ENCODE data around the gene GPATCH8. TPM values are rescaled to one million over a fixed set of nuclear protein-coding genes. Genes with fewer than 3 reads are reported as not detected.

Gene GPATCH8
- total RNA-seq, 1 experiment from 2014 or later, result 33.8 TPM

DNA sequence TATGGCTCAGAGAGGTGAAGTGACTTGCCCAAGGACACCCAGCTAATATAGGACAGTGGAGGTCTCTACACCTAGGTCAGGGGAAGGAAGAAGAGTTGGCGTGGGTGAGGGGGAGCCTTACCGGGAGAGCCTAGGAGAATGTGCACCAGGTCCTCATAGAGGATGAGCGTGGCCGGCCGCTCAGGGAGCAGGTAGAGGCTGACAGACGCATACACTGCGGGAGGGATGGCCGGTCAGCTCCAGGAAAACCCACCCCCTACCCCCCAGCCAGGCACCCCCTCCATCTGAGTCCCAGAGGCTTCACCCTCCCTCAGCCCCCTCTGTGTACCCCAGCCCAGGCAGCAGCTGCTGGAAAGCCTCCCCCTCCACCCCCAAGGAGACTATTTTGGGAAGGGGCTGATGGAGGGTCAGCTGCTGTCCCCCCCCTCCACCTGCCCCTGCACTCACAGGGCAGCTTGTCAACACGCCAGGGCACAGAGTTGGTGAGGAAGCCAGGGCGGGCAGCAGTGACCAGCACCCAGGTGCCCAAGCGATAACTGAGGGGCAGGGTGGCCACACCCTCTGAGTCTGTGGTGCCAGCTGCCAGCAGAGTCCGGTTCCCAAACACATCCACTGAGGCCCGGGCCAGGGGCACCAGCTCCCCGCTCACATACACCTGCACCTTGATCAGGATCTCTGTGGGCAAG lies 143.6 kb downstream of the GPATCH8 start:
- H3K27me3 ChIP-seq (replicated peaks; ENCODE audit: insufficient read depth, low read depth, low read length, poor library complexity), result no peaks in the 10 kb centered on the region
- DNase-seq (ENCODE audit: low spot score), result no peak
- no peak overlapping the region for H3K27ac ChIP-seq (ENCODE audit: low read depth, low read length, poor library complexity, severe bottlenecking)
- intact Hi-C loops (cut with micrococcal nuclease; ENCODE audit: unreplicated experiment), result no loop called here
- BruUV-seq (replicated peaks), result no TSS peak
- no peaks in the 10 kb centered on the region for H3K9me3 ChIP-seq (ENCODE audit: low read depth, low read length, poor library complexity, severe bottlenecking)
- H3K4me1 ChIP-seq (ENCODE audit: insufficient read depth, low read length, poor library complexity, severe bottlenecking), result peaks cover 21% of the 10 kb centered on the region
- no peak for TF ChIP-seq CTCF (conservative IDR thresholded peaks at IDR 0.05; ENCODE audit: low read depth, low read length)
- TF ChIP-seq EZH2 (IDR thresholded peaks at IDR 0.05; ENCODE audit: borderline replicate concordance, low read depth, low read length, poor library complexity, severe bottlenecking), result no peak
- CTCF ChIA-PET, result no interaction called here
- no peaks in the 10 kb centered on the region for H3K36me3 ChIP-seq (ENCODE audit: insufficient read depth, low read length, poor library complexity, severe bottlenecking)
- POLR2A ChIA-PET (ENCODE audit: low non-redundant PET), result no interaction called here
- H3K4me3 ChIP-seq (ENCODE audit: low read depth, low read length, poor library complexity, severe bottlenecking), result no peak overlapping the region

DNA sequence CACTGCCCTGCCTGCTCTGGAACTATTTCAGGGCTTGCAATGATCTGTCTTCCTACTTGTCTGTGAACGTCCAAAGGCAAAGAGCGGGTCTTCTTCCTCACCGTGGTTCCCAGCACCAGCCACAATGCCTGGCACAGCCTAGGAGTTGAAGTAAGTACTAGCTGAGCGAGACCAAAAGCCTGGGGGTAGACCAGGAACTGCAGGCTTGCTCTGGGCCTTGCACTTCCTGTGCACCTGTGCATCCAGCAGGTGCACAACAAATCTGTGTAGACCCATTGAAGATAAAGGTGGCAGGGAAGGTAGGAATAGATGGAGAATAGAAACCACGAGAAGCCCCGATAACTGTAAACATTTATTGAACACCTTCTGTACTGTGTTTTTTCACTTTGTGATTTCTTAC lies 144.2 kb downstream of the GPATCH8 start:
- TF ChIP-seq CTCF (conservative IDR thresholded peaks at IDR 0.05; ENCODE audit: low read depth, low read length) (no peak), EZH2 (IDR thresholded peaks at IDR 0.05; ENCODE audit: borderline replicate concordance, low read depth, low read length, poor library complexity, severe bottlenecking) (no peak)
- Histone ChIP-seq H3K27me3 (replicated peaks; ENCODE audit: insufficient read depth, low read depth, low read length, poor library complexity) (no peaks in the 10 kb centered on the region), H3K36me3 (ENCODE audit: insufficient read depth, low read length, poor library complexity, severe bottlenecking) (no peaks in the 10 kb centered on the region), H3K27ac (ENCODE audit: low read depth, low read length, poor library complexity, severe bottlenecking) (no peak overlapping the region), H3K9me3 (ENCODE audit: low read depth, low read length, poor library complexity, severe bottlenecking) (no peaks in the 10 kb centered on the region), H3K4me1 (ENCODE audit: insufficient read depth, low read length, poor library complexity, severe bottlenecking) (peaks cover 21% of the 10 kb centered on the region), H3K4me3 (ENCODE audit: low read depth, low read length, poor library complexity, severe bottlenecking) (no peak overlapping the region)
- no peak for DNase-seq (ENCODE audit: low spot score)
- intact Hi-C loops (cut with micrococcal nuclease; ENCODE audit: unreplicated experiment), result no loop called here
- no TSS peak for BruUV-seq (replicated peaks)
- CTCF ChIA-PET, result no interaction called here
- POLR2A ChIA-PET (ENCODE audit: low non-redundant PET), result no interaction called here

DNA sequence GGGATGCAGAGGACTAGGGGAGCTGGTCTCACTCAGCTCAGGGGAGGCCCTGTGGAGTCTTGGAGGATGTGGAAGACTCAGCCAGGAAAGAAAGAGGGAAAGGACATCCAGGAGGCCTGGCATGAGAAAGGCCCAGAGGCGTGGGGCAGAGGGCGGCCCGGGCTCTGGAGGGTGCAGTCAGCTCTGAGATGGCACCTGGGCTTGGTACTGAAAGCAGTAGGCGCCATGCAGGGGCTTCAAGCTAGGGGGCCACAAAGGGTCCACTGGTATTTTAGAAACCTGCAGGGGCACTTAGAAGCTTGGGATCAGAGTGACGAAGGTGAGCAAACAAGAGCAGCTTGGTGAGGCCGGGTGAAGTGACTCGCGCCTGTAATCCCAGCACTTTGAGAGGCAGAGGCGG lies 145.1 kb downstream of the GPATCH8 start:
- Histone ChIP-seq H3K27me3 (replicated peaks; ENCODE audit: insufficient read depth, low read depth, low read length, poor library complexity) (no peaks in the 10 kb centered on the region), H3K36me3 (ENCODE audit: insufficient read depth, low read length, poor library complexity, severe bottlenecking) (no peaks in the 10 kb centered on the region), H3K4me1 (ENCODE audit: insufficient read depth, low read length, poor library complexity, severe bottlenecking) (peaks cover 21% of the 10 kb centered on the region), H3K27ac (ENCODE audit: low read depth, low read length, poor library complexity, severe bottlenecking) (no peak overlapping the region), H3K9me3 (ENCODE audit: low read depth, low read length, poor library complexity, severe bottlenecking) (no peaks in the 10 kb centered on the region), H3K4me3 (ENCODE audit: low read depth, low read length, poor library complexity, severe bottlenecking) (no peak overlapping the region)
- ChIA-PET CTCF (interaction anchor here (0.7 kb wide), 1 partner anchor 14 kb away, joined by 3 read pairs; no protein-coding TSS in a partner anchor), POLR2A (ENCODE audit: low non-redundant PET) (no interaction called here)
- no TSS peak for BruUV-seq (replicated peaks)
- DNase-seq (ENCODE audit: low spot score), result no peak
- intact Hi-C loops (cut with micrococcal nuclease; ENCODE audit: unreplicated experiment), result no loop called here
- TF ChIP-seq CTCF (conservative IDR thresholded peaks at IDR 0.05; ENCODE audit: low read depth, low read length) (no peak), EZH2 (IDR thresholded peaks at IDR 0.05; ENCODE audit: borderline replicate concordance, low read depth, low read length, poor library complexity, severe bottlenecking) (no peak)
